Measurements from ENCODE around the gene CEBPZOS. TPM values are rescaled to one million over a fixed set of nuclear protein-coding genes. Genes with fewer than 3 reads are reported as not detected.

Gene CEBPZOS
- total RNA-seq, result 38.5 and 40.8 TPM in 2 replicates

GRCh38 chr2:37196320-37197195, at the start of gene CEBPZOS:
Gene CEBPZOS, plus strand, starts transcription at chr2:37196496. Its CDS starts 3,209 bp downstream, at chr2:37199705.
- intact Hi-C loops (cut with micrococcal nuclease), result loop anchor here (1.0 to 2.0 kb wide), 7 partner anchors 35 to 729 kb away; partner anchors contain the start of genes CEBPZ, GPATCH11, HEATR5B and NDUFAF7

DNA sequence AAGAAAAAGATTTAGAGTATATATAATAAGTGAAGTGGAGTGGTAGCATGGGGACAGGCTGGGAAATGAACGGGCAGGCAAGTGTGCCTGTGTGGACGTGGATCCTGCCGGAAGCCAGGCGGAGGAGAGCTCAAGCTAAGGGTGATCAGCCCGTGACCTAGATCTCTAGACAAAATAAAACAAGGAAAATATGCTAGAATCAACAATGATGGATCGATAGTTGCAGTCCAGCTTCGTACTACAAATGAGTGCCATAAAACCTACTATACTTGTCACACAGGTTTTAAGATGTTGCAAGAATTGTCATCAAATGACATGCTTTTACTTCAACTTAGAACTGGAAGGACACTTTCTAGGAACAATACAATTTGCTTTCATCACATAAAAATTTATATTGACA, 48.0 kb upstream of the CEBPZOS start:
- intact Hi-C loops (cut with micrococcal nuclease), result no loop called here

DNA sequence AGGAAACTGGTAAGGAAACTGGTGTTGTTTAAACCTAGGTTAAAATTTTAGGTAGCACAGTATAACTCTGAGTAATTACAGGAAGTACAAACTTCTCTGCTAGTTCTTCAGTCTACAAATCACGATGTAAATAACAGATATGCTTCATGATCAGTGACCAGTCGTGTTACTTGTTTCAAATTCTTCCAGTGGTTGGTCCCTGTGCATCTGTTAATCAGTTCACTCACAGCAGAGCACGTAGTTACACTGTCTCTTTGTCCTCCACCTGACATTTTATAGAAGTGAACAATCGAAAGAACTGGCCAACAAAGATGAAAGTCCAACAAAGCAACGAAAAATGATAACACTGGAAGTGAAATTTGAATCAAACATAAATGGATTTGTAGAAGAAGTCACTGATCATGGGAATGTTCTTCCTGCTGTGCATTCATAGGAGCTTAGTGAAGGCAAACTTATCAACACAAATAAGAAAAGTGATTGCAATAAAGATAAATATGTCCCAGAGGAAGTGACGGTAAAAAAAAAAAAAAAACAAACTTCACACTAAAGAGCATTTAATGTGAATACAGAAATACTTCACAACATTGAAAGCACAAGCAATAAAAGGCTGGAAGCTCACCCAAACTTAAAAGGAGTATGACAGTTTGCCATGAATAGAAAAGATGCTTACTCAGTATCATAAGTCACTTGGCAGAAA, 46.5 kb upstream of the CEBPZOS start:
- intact Hi-C loops (cut with micrococcal nuclease), result loop anchor here (10.0 kb wide), 2 partner anchors 525 to 1605 kb away; partner anchors contain the start of genes CDC42EP3 and SRSF7

DNA sequence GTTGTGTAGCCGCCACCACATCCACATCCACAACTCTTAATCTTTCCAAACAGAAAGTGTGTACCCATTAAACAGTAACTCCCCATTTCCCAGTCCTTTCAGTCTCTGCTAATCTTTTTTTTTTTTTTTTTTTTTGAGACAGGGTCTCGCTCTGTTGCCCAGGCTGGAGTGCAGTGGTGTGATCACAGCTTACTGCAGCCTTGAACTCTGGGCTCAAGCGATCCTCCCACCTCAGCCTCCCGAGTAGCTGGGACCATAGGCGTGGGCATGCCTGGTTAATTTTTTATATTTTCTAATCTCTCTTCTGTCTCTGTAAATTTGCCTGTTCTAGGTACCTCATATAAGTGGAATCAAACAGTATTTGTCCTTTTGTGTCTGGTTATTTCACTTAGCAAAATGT, 43.1 kb upstream of the CEBPZOS start:
- intact Hi-C loops (cut with micrococcal nuclease), result loop anchor here (10.0 kb wide), 2 partner anchors 522 to 1602 kb away; partner anchors contain the start of genes CDC42EP3 and SRSF7

GRCh38 chr2:37154785-37155184, 41.5 kb upstream of the CEBPZOS start:
- intact Hi-C loops (cut with micrococcal nuclease), result loop anchor here (5.0 to 10.0 kb wide), 4 partner anchors 372 to 1600 kb away; partner anchors contain the start of genes CDC42EP3, FEZ2 and SRSF7

GRCh38 chr2:37156071-37156856, 40.0 kb upstream of the CEBPZOS start:
- intact Hi-C loops (cut with micrococcal nuclease), result loop anchor here (1.0 to 10.0 kb wide), 8 partner anchors 72 to 1599 kb away; partner anchors contain the start of genes CDC42EP3, FEZ2, GPATCH11 and HEATR5B

DNA sequence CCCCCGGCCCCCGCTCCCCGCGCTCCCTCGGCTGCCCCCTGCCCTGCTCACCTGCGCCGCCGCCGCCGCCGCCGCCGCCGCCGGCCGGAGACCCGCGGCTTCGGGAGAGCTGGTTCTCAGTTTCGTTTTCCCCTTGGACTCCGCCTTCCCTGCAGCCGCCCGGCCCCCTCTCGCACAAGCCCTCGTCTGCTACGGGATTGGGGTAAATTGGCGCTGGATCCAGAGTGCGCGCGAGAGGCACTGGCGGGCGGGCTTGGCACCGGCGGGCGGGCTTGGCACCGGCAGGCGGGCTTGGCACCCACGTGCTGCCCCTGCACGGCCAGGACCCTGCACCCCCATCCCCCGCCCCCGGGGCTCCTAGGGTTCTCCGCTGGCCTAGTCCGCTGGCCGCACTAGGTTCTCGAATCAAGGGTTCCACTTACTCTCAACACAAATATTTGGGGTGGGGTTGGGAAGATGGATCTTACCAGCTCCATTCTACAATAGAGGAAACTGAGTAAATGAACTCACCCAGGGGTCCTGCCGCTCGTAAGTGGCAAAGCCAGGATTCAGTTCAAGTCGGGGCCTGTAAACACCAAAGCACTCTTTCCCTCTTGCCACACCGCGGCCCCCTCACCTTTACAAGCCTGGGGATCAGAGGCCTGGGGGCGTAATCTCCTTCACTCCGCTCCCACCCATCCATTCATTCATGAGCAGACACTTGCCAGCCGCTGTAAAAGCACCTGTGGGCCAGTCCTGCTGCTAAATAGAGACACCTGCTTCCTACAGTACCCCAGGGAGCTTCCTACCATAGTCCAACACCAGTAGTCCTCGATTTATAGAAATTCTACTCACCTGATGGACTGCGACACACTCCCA, 39.2 kb upstream of the CEBPZOS start, which contains the start of gene EIF2AK2:
EIF2AK2 (minus strand) TSS at position 124 of the 858 bp plus-strand sequence. CDS start 9,174 bp downstream, outside the sequence.
- intact Hi-C loops (cut with micrococcal nuclease), result loop anchor here (1.0 to 10.0 kb wide), 10 partner anchors 39 to 1598 kb away; partner anchors contain the start of genes CDC42EP3, CEBPZ, CEBPZOS and FEZ2

GRCh38 chr2:37164757-37165156, 31.5 kb upstream of the CEBPZOS start:
- intact Hi-C loops (cut with micrococcal nuclease), result loop anchor here (5.0 kb wide), 2 partner anchors 213 to 233 kb away; no protein-coding TSS in a partner anchor

DNA sequence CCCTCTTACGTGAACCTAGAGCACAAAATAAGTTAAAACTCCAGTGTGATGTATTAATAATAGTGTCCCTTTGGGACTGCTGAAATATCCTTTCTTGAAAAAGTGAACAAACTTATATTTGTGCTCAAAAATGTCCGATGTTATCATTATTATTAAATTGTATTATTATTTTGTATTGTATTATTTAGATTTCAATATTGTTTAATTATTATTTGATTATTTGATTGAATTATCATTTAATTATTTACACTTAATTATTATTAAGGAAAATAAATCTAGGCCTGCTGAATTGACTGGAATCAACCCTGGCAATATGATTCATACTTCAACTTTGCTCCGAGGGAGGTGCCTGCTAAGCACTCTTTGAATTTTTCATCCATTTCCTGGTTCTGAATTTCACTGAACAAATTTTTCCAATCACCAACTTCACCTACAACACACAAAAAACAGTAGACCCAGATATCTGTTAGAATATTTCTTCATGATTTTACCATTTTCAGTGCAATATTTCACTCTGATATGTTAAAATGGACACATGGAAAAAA, 28.6 kb upstream of the CEBPZOS start:
- intact Hi-C loops (cut with micrococcal nuclease), result loop anchor here (1.0 to 5.0 kb wide), 6 partner anchors 64 to 710 kb away; partner anchors contain the start of genes CEBPZ and NDUFAF7

DNA sequence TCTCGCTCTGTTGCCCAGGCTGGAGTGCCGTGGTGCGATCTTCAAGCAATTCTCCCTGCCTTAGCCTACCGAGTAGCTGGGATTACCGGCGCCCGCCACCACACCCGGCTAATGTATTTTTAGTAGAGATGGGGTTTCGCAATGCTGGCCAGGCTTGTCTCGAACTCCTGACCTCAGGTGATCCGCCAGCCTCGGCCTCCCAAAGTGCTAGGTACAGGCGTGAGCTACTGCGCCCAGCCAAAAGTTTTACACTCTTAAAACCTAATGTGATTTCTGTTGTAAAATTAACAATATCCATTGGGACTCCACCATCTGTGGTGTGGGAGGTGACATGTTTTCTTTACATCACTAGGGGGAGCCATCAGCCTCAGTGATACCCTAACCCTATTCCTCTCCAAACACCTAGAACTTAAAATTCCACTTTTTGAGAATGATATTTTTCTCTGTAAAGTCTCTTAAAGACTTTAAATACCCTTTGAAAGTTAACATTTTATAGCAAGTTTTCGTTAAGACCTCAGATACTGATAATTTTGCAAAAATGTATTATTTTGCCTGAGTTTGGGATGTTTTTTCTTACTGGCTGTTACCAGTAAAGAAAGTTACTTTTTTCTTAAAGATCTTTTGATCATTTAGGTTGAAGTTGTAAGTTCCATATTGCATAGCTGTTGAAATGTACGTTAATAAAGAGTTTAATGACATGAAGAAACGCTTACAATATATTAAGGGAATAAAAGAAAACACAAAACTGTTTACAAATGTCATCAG, 27.9 kb upstream of the CEBPZOS start:
- intact Hi-C loops (cut with micrococcal nuclease), result loop anchor here (1.0 to 5.0 kb wide), 6 partner anchors 63 to 709 kb away; partner anchors contain the start of genes CEBPZ and NDUFAF7

GRCh38 chr2:37171624-37171950, 24.7 kb upstream of the CEBPZOS start:
- intact Hi-C loops (cut with micrococcal nuclease), result no loop called here

- intact Hi-C loops (cut with micrococcal nuclease), result no loop called here
Observed at GRCh38 chr2:37173741-37174140, 22.6 kb upstream of the CEBPZOS start.

DNA sequence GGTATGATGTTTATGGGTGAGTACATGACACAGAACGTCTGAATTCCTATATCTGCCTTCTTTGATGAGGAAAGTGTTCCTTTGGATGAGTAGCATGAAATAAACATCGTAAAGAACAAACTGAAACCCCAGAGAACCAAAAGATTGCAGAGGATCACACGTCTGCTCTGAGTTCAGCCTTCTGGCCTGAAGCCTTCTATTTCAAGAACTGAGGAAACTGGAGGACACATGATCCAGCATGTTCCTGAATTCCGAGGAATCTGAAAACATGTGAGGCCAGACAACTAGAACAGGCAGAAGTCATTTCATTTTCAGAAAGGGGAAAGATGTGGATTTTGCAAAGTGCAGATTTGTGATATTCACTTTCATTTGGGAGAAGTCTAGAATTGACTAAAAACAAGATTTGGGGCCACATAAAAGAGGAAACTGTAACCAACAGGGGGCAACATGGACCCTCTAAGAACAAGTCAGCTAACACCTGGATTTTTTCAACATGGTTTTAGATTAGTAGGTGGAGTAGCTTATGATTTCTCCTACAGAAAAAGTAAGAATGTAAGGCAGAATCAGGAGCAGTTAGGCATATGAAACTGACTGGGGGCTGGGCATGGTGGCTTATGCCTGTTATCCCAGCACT, 16.2 kb upstream of the CEBPZOS start:
- intact Hi-C loops (cut with micrococcal nuclease), result no loop called here

GRCh38 chr2:37180640-37181039, 15.7 kb upstream of the CEBPZOS start:
- intact Hi-C loops (cut with micrococcal nuclease), result no loop called here

DNA sequence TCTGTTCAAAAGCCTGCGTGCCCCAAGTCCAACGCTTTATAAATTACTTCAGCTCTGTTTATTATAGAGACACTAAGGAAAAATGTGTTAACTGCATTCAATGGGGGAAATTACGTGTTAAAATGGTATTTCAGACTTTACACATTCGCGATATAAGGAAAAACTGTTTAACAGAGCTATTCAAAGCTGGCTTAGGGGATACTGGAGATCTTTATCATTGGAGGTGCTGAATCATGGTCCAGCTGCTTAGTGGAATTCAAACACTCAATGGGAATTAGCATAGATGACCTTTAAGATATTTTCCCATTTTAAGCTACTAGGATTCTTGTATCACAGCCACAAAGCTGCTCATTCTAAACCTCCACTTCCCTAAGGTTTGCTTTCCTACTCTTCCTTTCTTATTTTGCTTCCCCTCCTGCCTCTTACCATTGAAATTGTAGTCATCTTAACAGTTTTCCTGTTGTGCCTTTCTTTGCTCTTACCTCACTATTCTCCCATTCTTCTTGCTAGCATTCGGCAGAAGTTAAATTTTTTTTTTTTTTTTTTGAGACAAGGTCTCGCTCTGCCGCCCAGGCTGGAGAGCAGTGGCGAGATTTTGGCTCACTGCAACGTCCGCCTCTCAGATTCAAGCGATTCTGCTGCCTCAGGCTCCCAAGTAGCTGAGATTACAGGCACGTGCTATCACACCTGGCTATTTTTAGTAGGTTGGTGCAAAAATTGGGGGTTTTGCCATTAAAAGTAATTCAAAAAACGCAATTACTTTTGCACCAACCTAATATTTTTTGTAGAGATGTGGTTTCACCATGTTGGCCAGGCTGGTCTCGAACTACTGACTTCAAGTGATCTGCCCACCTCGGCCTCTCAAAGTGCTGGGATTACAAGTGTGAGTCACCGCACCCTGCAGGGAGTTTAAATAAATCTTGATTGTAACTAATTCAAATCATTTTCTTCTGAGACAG, 14.3 kb upstream of the CEBPZOS start:
- intact Hi-C loops (cut with micrococcal nuclease), result no loop called here

DNA sequence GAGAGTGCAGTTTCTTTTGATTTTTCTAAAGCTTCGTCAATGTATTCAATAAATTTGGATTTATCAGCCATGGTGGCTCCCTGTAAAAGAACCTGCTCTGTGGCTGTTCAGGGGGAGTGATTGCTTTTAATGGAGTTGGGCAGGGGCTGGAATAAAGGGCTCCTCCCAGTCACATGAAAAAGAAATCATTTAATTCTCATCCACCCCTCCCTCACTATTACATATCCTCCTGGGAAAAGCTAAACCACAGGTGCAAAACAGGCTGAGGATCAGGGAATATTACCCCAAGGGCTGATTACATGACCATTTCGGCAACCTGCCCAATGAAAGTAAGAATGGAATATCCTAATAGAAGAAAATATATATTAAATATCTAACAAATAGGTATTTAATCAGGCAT, 7.7 kb upstream of the CEBPZOS start, which contains the start of gene SULT6B1:
SULT6B1 (minus strand) TSS at position 101 of the 400 bp plus-strand sequence; CDS start at position 71, 30 bp downstream.
- intact Hi-C loops (cut with micrococcal nuclease), result no loop called here

Measured in T-helper 1 cell treated with Interleukin-12 subunit alpha and Interleukin-12 subunit beta and Interleukin-4 antibody, amounts not matched to agents 30 ng/mL and 1 ng/mL, for 36 hours (primary cell).